Neuron (in vitro differentiated cells): ENCODE data around the gene PACRG.

ENCODE experiments used
- H2AFZ ChIP-seq: one replicate; pipeline ENCODE4 v1.6.1; 2013; ENCODE audit warnings: low read depth, mild to moderate bottlenecking, inconsistent platforms, low read length, moderate library complexity
- H3K27me3 ChIP-seq: one replicate; pipeline ENCODE4 v1.6.1; 2013; ENCODE audit warnings: low read length; ENCODE audit not compliant: insufficient read depth
- H3K36me3 ChIP-seq: one replicate; pipeline ENCODE4 v1.6.1; 2013; ENCODE audit warnings: low read length; ENCODE audit not compliant: insufficient read depth
- H3K4me1 ChIP-seq: one replicate; pipeline ENCODE4 v1.6.1; 2013; ENCODE audit warnings: low read length; ENCODE audit not compliant: insufficient read depth
- H3K4me3 ChIP-seq: 2 replicates; pipeline ENCODE4 v1.5.1; 2013; ENCODE audit warnings: mild to moderate bottlenecking, low read length, moderate library complexity
- H3K9me3 ChIP-seq: one replicate; pipeline ENCODE4 v1.6.1; 2013; ENCODE audit warnings: low read length

The PACRG gene

GRCh38 chr6:163026893-163027292, 299.1 kb downstream of the PACRG start:
- Histone ChIP-seq H3K9me3 (peaks cover 4% of the 10 kb centered on the region), H3K4me1 (no peaks in the 10 kb centered on the region), H3K4me3 (no peak overlapping the region), H2AFZ (no peak overlapping the region), H3K36me3 (no peaks in the 10 kb centered on the region), H3K27me3 (no peaks in the 10 kb centered on the region)

GRCh38 chr6:163030980-163031379, 303.2 kb downstream of the PACRG start:
- H2AFZ ChIP-seq = no peak overlapping the region
- H3K4me3 ChIP-seq = no peak overlapping the region
- H3K27me3 ChIP-seq = no peaks in the 10 kb centered on the region
- no peaks in the 10 kb centered on the region for H3K4me1 ChIP-seq
- no peaks in the 10 kb centered on the region for H3K36me3 ChIP-seq
- peaks cover 3% of the 10 kb centered on the region for H3K9me3 ChIP-seq

- Histone ChIP-seq H3K36me3 (no peaks in the 10 kb centered on the region), H2AFZ (no peak overlapping the region), H3K9me3 (peaks cover 3% of the 10 kb centered on the region), H3K4me1 (no peaks in the 10 kb centered on the region), H3K4me3 (no peak overlapping the region), H3K27me3 (no peaks in the 10 kb centered on the region)
These were observed 304.2 kb downstream of the PACRG start for GRCh38 chr6:163031931-163032330.

GRCh38 chr6:163036160-163036645, 308.4 kb downstream of the PACRG start:
- H3K27me3 ChIP-seq = no peaks in the 10 kb centered on the region
- peaks cover 8% of the 10 kb centered on the region for H3K9me3 ChIP-seq
- H3K36me3 ChIP-seq = no peaks in the 10 kb centered on the region
- H3K4me3 ChIP-seq = no peak overlapping the region
- no peak overlapping the region for H2AFZ ChIP-seq
- H3K4me1 ChIP-seq = no peaks in the 10 kb centered on the region

GRCh38 chr6:163038317-163038716, 310.5 kb downstream of the PACRG start:
- no peaks in the 10 kb centered on the region for H3K27me3 ChIP-seq
- no peaks in the 10 kb centered on the region for H3K4me1 ChIP-seq
- no peak overlapping the region for H3K4me3 ChIP-seq
- no peak overlapping the region for H2AFZ ChIP-seq
- H3K9me3 ChIP-seq = peaks cover 8% of the 10 kb centered on the region
- H3K36me3 ChIP-seq = no peaks in the 10 kb centered on the region

- no peak overlapping the region for H3K4me3 ChIP-seq
- no peaks in the 10 kb centered on the region for H3K36me3 ChIP-seq
- H3K9me3 ChIP-seq = no peaks in the 10 kb centered on the region
- no peak overlapping the region for H2AFZ ChIP-seq
- H3K4me1 ChIP-seq = peaks cover 5% of the 10 kb centered on the region
- no peaks in the 10 kb centered on the region for H3K27me3 ChIP-seq
These were observed 320.6 kb downstream of the PACRG start for GRCh38 chr6:163048345-163048744.

- H3K9me3 ChIP-seq = peaks cover 2% of the 10 kb centered on the region
- no peaks in the 10 kb centered on the region for H3K36me3 ChIP-seq
- peaks cover 19% of the 10 kb centered on the region for H3K4me1 ChIP-seq
- H2AFZ ChIP-seq = peak overlapping the region; percentile 10
- peak overlapping the region; percentile 30 for H3K4me3 ChIP-seq
- H3K27me3 ChIP-seq = no peaks in the 10 kb centered on the region
These were observed 326.0 kb downstream of the PACRG start for GRCh38 chr6:163053667-163054344.

- H3K27me3 ChIP-seq = no peaks in the 10 kb centered on the region
- peak overlapping the region; percentile 30 for H3K4me3 ChIP-seq
- no peaks in the 10 kb centered on the region for H3K36me3 ChIP-seq
- peak overlapping the region; percentile 10 for H2AFZ ChIP-seq
- H3K4me1 ChIP-seq = peaks cover 19% of the 10 kb centered on the region
- H3K9me3 ChIP-seq = peaks cover 2% of the 10 kb centered on the region
These were observed 326.9 kb downstream of the PACRG start for GRCh38 chr6:163054641-163055040.

GRCh38 chr6:163057260-163057659, 329.5 kb downstream of the PACRG start:
- Histone ChIP-seq H3K36me3 (no peaks in the 10 kb centered on the region), H3K27me3 (no peaks in the 10 kb centered on the region), H3K4me3 (no peak overlapping the region), H3K4me1 (peaks cover 19% of the 10 kb centered on the region), H2AFZ (no peak overlapping the region), H3K9me3 (peaks cover 2% of the 10 kb centered on the region)

- no peak overlapping the region for H2AFZ ChIP-seq
- H3K9me3 ChIP-seq = peaks cover 2% of the 10 kb centered on the region
- H3K36me3 ChIP-seq = no peaks in the 10 kb centered on the region
- H3K4me3 ChIP-seq = no peak overlapping the region
- H3K27me3 ChIP-seq = no peaks in the 10 kb centered on the region
- peaks cover 6% of the 10 kb centered on the region for H3K4me1 ChIP-seq
These were observed 335.0 kb downstream of the PACRG start for GRCh38 chr6:163062790-163063189.

GRCh38 chr6:163063561-163063960, 335.8 kb downstream of the PACRG start:
- no peak overlapping the region for H3K4me3 ChIP-seq
- H3K9me3 ChIP-seq = peaks cover 2% of the 10 kb centered on the region
- no peaks in the 10 kb centered on the region for H3K27me3 ChIP-seq
- H2AFZ ChIP-seq = no peak overlapping the region
- H3K4me1 ChIP-seq = peaks cover 6% of the 10 kb centered on the region
- H3K36me3 ChIP-seq = no peaks in the 10 kb centered on the region

- H2AFZ ChIP-seq = no peak overlapping the region
- no peak overlapping the region for H3K4me3 ChIP-seq
- no peaks in the 10 kb centered on the region for H3K27me3 ChIP-seq
- H3K9me3 ChIP-seq = peaks cover 2% of the 10 kb centered on the region
- no peaks in the 10 kb centered on the region for H3K36me3 ChIP-seq
- peaks cover 6% of the 10 kb centered on the region for H3K4me1 ChIP-seq
These were observed 336.6 kb downstream of the PACRG start for GRCh38 chr6:163064397-163064796.

GRCh38 chr6:163066200-163066599, 338.4 kb downstream of the PACRG start:
- Histone ChIP-seq H3K27me3 (no peaks in the 10 kb centered on the region), H3K36me3 (no peaks in the 10 kb centered on the region), H2AFZ (no peak overlapping the region), H3K9me3 (peaks cover 2% of the 10 kb centered on the region), H3K4me3 (no peak overlapping the region), H3K4me1 (peaks cover 6% of the 10 kb centered on the region)

GRCh38 chr6:163077134-163077533, 349.4 kb downstream of the PACRG start:
- Histone ChIP-seq H2AFZ (no peak overlapping the region), H3K36me3 (no peaks in the 10 kb centered on the region), H3K4me1 (no peaks in the 10 kb centered on the region), H3K9me3 (no peaks in the 10 kb centered on the region), H3K27me3 (no peaks in the 10 kb centered on the region), H3K4me3 (no peak overlapping the region)
